Activated effector memory CD4-positive, alpha-beta T cell treated with Interleukin-2 at 50 U/mL for 16 hours (primary cell): ENCODE measurements around the gene CORO2A.
A peak's percentile ranks its signal among the peaks of the same experiment; 100 is the strongest.

Experiments used
- DNase-seq: peaks from one replicate; pipeline ENCODE4 v3.0.0-alpha.2; 2020

Gene CORO2A

DNA sequence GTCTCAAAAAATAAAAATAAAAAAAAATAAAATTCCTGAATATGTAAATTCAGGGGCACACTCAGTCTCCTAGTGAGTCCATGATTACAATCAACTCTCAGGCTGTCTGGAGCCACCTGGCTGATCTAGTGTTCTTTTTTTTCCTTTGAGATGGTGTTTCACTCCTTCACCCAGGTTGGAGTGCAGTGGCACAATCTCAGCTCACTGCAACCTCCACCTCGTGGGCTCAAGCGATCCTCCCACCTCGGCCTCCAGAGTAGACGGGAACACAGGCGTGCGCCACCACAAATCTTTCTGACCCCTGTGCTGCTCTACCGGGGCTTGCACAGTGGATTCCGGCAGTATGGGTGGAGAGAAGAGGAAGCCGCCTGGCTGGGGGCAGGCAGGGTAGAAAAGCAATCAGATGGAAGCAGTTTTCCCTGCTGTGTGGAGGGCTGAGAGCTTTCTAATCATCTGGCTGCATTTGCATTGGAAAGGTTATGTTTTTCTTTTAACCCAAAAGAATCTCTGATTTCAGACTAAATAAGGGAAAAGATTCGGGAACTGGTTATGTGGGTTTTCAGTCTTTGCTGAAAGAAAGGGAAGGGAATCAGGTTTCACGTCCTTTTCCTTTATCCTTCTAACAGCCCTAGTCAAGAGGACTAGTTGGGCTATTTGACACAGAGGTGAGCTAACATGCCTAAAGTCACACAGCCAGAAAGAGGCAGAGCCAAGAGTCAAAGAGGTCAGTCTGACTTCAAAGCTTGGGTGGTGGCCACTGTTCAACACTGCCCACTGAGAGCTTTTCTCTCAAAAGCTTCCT is 26.3 kb upstream of the CORO2A start:
- DNase-seq = no peak

DNA sequence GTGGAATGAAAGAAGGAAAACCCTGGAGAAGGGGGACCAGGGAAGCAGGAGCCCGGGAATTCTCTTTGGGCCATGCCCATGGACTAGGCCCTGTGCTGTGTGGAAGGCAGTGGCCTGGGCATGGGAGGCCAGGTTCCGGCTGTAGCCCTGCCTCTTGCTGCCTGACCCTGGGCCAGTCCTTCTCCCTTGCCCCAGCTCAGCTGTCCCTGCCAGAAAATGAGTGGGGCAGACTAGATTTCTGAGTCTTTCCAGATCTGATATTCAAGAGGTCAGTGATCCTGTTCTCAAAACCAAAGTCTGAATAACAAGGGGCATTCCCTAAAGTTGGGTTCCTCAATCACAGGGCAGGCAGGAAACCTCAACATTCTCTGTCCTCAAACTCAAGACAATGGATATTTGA is 24.8 kb upstream of the CORO2A start:
- DNase-seq = no peak

DNA sequence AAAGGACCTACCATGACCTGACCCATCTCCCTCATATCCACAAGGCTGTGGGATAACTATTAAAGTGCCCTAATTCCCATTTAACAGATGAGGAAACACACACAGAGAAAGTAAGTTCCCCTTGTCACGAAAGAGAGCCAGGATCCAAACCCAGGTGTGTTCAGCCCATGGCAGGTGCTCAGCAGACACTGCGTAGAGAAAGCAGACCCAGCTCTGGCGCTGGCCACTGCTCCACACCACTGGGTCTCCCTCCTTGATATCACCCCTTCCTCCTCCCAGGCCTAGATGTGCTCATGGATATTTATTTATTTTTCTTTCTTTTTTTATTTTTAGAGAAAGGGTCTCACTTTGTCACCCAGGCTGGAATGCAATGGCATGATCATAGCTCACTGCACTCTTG is 24.0 kb upstream of the CORO2A start:
- DNase-seq = no peak

DNA sequence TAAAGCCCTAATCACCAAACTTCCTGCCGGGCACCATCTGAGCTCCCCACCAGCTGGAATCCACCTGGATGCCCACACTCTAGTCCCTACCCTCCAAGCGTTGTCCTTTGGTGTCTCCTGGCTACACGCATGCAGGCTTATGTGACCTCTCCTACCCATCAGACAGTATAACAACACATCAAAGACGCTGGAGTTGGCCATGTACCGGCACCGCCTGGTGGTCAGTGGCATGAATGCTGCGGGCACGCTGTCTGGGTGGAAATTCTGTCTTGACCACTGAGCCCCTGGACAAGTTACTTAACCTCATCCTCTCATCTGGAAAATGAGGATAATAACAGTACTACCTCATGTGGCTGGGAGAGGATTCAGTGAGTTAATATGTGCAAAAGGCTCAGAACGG is 23.4 kb upstream of the CORO2A start:
- DNase-seq = no peak

DNA sequence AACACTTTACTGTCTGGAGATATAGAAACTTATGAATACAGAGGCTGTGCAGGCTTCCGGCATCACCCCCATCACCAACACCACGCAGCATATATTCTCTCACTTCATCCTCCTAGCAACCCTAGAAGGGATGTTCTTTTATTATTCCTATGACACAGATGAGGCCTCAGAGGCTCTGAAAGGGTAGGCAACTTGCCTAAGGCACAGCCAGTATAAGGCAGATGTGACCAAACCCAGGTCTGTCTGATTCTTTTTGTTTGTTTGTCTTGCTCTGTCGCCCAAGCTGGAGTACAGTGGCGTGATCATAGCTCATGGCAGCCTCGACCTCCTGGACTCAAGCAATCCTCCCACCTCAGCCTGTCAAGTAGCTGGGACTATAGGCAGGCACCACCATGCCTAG is 22.8 kb upstream of the CORO2A start:
- no peak for DNase-seq

- DNase-seq = no peak
Measured at GRCh38 chr9:98214811-98215210, 22.4 kb upstream of the CORO2A start.

- DNase-seq = no peak
Measured at GRCh38 chr9:98211260-98211659, 18.8 kb upstream of the CORO2A start.

- no peak for DNase-seq
Measured at GRCh38 chr9:98210435-98210834, 18.0 kb upstream of the CORO2A start.

DNA sequence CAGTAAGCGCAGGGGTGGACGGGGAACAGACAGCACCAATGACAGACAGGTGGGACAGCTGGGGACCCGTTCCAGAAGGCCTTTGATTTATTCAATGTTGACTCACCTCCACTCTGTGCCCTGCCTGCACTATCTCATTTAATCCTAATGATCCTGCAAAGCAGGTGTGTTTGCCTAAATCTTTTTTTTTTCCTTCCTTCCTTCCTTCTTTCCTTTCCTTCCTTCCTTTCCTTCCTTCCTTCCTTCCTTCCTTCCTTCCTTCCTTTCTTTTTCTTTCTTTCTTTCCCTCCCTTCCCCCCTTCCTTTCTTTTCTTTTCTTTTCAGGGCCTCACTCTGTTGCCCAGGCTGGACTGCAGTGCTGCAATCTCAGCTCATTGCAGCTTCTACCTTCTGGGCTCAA is 17.1 kb upstream of the CORO2A start:
- DNase-seq = no peak

GRCh38 chr9:98208635-98209034 is 16.2 kb upstream of the CORO2A start:
- no peak for DNase-seq

GRCh38 chr9:98207606-98208005 is 15.2 kb upstream of the CORO2A start:
- DNase-seq = no peak

DNA sequence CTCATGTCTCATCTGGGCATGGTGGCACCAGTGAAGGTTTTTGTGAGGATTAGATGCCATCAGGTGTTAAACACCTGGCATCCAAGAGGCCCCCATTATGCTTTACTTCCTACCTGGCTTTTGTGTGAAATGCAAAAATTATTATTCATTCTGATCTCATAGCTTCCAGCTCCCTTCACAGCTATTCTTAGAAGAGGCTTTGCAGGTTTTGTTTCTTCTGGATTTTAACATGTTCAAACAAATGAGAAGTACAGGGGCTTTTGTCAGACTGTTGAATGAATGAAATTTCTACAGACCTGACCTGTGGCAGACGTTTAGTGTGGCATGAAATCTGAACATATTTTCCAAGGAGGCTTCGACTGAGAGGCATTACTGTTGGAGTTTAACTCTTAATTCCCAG is 14.3 kb upstream of the CORO2A start:
- DNase-seq = no peak

- no peak for DNase-seq
Measured at GRCh38 chr9:98204692-98205091, 12.3 kb upstream of the CORO2A start.

GRCh38 chr9:98203153-98203552 is 10.7 kb upstream of the CORO2A start:
- no peak for DNase-seq

GRCh38 chr9:98202252-98202651 is 9.8 kb upstream of the CORO2A start:
- DNase-seq = no peak

DNA sequence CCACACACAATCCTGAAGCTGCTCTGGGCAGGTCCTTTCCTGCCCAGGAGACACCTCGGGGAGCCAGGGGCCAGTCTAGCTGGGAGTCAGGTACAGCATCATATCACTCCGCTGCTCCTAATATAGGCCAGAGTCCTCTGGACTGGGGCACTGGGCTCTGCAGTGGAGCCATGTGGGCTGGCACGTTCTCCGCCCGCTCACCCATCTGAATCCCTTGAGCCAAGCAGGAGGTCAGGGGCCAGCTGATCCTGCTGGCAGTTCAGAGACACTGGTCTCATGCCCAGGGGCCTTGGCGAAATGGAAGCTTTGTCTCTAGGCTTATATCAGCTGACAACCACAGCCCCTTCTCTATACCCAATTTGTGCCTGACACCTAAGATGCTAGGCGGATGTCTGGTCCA is 9.3 kb upstream of the CORO2A start:
- DNase-seq = no peak

DNA sequence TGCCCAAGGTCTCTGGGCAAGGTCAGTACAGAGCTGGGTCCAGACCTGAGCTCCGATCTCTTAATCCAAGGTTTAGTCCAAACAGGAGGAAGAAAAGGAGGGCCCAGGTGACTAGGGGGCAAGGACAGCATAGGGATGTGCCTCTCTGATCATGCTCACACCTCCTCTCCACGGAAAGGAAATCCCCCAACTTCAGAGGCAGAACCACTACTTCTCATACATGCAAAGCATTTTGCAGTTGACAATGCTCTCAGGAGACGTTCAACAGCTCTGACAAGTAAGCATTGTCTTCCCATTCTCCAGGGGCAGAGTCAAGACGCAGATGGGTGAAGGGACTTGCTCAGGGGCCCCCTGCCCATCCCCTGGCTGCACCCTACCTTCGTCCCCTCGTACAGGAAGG is 8.7 kb upstream of the CORO2A start:
- DNase-seq = no peak

- DNase-seq = no peak
Measured at GRCh38 chr9:98199388-98200033, 7.1 kb upstream of the CORO2A start.

DNA sequence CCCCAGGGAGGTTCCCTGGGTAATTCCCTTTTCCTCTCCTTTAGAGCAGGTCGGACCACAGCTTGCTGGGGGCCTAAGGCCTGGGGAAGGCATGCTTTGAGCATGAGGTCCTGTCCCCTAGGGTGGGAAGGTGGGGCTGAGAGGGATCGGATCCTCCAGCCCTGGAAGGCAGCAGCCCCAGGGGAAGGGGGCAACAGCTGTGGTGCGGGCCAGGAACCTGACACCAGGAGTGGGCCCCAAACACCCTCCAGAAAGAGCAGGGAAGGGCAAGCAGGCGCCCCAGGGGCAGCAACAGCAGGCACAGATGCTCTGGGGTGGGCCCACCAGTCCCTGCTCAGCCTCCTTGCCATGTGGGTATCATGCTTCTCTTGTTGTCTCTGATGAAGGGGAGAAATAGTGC is 3.2 kb upstream of the CORO2A start:
- no peak for DNase-seq

- DNase-seq = no peak
Measured at GRCh38 chr9:98193336-98193944, 1.0 kb upstream of the CORO2A start.

DNA sequence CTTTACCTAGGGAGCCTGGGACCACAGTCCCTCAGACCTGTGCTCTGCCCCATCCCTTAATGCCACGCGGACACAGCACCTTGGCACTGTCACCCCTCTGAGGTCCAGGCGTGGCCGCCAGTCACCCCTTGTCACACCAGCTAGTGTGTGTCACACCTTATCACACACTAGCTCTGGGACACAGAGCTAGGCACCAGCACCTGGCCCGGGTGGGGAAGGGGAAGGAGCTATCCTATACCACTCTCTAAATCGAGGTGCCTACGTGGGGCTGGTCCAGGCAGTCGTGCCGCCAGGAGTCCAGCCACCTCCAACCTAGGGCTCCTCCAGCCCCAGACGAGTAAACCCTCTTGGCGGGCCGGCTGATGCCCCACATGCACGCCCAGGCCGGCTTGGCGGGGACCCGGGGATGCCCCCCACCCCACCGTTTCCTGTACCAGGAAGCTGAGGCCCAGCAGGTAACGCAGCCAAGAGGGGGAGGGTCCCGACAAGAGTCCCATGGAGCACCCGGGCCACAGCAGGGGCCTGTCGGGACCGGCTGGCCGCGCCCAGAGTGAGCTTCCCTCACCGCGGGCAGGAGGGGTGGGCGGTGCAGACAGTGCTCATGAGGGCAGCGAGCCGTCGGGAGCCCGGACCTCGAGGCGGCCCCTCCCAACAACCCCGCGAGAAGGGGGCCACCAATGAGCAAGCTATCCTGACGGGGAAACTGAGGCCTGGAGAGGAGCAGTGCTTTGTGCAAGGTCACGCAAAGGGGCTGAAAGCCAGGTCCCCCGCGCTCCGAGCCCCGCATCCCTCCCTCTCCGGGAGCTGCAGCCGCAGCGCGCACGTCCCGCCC is 550 bp downstream of the CORO2A start:
- peak; percentile 29 for DNase-seq

DNA sequence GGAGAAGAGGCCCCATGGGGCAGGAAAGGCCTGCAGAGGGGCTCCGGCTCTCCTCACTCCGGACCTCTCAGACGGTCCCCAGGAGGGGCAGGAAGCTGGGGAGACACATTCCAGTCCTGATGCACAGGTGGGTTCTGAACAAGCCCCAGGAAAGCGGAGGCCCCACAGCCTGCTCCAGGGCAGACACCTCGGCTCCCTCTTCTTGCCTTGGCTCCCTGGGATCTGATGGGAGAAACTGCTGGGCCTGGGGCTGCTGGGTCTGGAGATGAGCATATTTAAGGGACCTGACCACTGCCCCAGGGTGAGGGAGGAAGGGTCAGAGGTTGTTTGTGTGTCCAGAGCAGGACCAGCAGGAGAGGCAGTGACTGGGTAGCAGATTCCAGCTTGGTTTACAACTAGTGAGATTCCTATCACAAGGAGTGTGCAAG is 1.2 kb downstream of the CORO2A start:
- no peak for DNase-seq

DNA sequence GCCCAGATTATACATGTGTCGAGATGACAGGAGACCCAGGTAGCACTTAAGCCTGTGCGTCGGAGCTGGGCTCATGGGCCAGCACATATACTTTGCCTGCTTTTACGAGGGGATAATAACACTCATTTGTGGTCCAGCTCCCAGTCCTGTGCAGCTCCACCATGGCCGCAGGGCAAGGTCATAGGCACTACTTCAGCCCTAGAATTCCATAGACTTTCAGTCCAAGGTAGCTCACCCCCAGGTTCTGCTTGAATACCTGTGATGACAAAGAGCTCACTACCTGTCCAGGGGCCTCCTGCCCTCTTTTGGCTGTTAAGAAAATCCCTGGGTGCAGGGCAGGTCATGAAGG is 1.7 kb downstream of the CORO2A start:
- DNase-seq = no peak

- no peak for DNase-seq
Measured at GRCh38 chr9:98189412-98189811, 3.0 kb downstream of the CORO2A start.
